Lower leg skin (tissue), 3 donors: ENCODE measurements around the gene ABCG2.

Experiments
- POLR2A ChIP-seq, 2 donors: fragments of 450-650 bp; IDR thresholded peaks; one replicate each; pipeline ENCODE4 v1.6.1; 2016 to 2017; ENCODE audit warnings: antibody characterized with exemption in 2 of 2, mild to moderate bottlenecking in 1 of 2, moderate library complexity in 1 of 2
- TF ChIP-seq, protein P1 (sequence below), 3 donors: fragments of 450-650 bp; IDR thresholded peaks; one replicate each; pipeline ENCODE4 v1.5.1; 2016; ENCODE audit warnings: antibody characterized with exemption in 3 of 3, mild to moderate bottlenecking in 3 of 3, moderate library complexity in 2 of 3

DNA sequence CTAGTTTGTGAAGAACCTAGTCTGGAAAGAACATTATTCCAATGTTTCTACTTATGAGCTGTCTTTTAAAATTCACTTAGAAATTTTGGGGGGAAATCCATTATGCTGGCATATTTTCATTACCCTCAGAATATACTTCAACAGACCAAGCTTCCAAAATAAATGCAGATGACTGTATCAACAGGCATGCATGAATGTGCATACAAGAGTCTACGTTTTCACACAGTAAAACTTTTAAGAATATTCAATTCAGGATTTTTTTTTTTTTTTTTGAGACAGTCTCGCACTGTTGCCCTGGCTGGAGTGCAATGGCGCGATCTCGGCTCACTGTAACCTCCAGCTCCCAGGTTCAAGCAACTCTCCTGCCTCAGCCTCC lies 49.7 kb downstream of the ABCG2 start:
- TF ChIP-seq, protein P1, sequence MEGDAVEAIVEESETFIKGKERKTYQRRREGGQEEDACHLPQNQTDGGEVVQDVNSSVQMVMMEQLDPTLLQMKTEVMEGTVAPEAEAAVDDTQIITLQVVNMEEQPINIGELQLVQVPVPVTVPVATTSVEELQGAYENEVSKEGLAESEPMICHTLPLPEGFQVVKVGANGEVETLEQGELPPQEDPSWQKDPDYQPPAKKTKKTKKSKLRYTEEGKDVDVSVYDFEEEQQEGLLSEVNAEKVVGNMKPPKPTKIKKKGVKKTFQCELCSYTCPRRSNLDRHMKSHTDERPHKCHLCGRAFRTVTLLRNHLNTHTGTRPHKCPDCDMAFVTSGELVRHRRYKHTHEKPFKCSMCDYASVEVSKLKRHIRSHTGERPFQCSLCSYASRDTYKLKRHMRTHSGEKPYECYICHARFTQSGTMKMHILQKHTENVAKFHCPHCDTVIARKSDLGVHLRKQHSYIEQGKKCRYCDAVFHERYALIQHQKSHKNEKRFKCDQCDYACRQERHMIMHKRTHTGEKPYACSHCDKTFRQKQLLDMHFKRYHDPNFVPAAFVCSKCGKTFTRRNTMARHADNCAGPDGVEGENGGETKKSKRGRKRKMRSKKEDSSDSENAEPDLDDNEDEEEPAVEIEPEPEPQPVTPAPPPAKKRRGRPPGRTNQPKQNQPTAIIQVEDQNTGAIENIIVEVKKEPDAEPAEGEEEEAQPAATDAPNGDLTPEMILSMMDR (IDR thresholded peaks at IDR 0.05), result no peak
- TF ChIP-seq POLR2A (IDR thresholded peaks at IDR 0.05), result no peak
